RWPE2 (cell line): ENCODE data around the gene KIN.

Experiments
- ATAC-seq: fragments of 200-7000 bp; cut with Tn5 transposase; 3 replicates; pipeline ENCODE4 v1.9.1; 2021; ENCODE audit warnings: low read depth
- DNase-seq: peaks from one replicate; pipeline ENCODE4 v3.0.0-alpha.2; 2020; ENCODE audit warnings: low spot score
- H3K27ac ChIP-seq: fragments of 450-650 bp; 2 replicates; pipeline ENCODE4 v1.5.1; 2017; ENCODE audit warnings: mild to moderate bottlenecking; ENCODE audit not compliant: poor library complexity, severe bottlenecking
- H3K27me3 ChIP-seq: fragments of 250-450 bp; sonication (Bioruptor Pico); 2 replicates; pipeline ENCODE4 v1.5.1; 2021; ENCODE audit warnings: mild to moderate bottlenecking, moderate library complexity; ENCODE audit not compliant: insufficient read depth, poor library complexity, severe bottlenecking
- H3K36me3 ChIP-seq: fragments of 250-450 bp; sonication (Bioruptor Pico); 2 replicates; pipeline ENCODE4 v1.5.1; 2020; ENCODE audit warnings: low read depth, mild to moderate bottlenecking, moderate library complexity
- H3K4me1 ChIP-seq: fragments of 250-450 bp; sonication (Bioruptor Pico); 2 replicates; pipeline ENCODE4 v1.5.1; 2021; ENCODE audit warnings: mild to moderate bottlenecking, moderate library complexity; ENCODE audit not compliant: insufficient read depth, poor library complexity, severe bottlenecking
- H3K4me3 ChIP-seq: fragments of 250-450 bp; sonication (Bioruptor Pico); 2 replicates; pipeline ENCODE4 v1.5.1; 2021; ENCODE audit warnings: mild to moderate bottlenecking, moderate library complexity; ENCODE audit not compliant: severe bottlenecking
- H3K9me3 ChIP-seq: fragments of 250-450 bp; sonication (Bioruptor Pico); 2 replicates; pipeline ENCODE4 v1.5.1; 2021; ENCODE audit warnings: mild to moderate bottlenecking, moderate library complexity; ENCODE audit not compliant: severe bottlenecking
- CTCF ChIP-seq: fragments of 450-650 bp; IDR thresholded peaks from one replicate; pipeline ENCODE4 v1.5.1; 2017; ENCODE audit warnings: mild to moderate bottlenecking, moderate library complexity; ENCODE audit not compliant: poor library complexity, severe bottlenecking

The KIN gene

DNA sequence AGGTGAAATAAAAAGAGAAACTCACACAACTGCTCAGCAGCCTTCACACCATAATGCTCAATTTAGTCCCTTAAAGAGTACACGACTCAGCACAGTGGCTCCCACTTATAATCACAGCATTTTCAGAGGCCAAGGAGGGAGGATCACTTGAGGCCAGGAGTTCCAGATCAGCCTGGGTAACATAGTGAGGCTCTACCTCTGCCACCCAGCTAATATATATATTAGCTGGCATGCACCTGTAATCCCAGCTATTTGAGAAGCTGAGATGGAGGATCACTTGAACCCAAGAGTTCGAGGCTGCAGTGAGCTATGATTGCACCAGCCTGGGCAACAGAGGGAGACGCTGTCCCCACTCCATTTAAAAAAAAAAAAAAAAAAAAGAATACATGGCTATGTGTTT lies 82.5 kb downstream of the KIN start:
- H3K27ac ChIP-seq, result no peak overlapping the region
- no peak for DNase-seq
- TF ChIP-seq CTCF, result no peak

GRCh38 chr10:7704071-7705016 lies 83.4 kb downstream of the KIN start:
- no peak for ATAC-seq
- Histone ChIP-seq H3K27me3 (no peaks in the 10 kb centered on the region), H3K27ac (no peak overlapping the region), H3K9me3 (no peaks in the 10 kb centered on the region), H3K4me3 (no peak overlapping the region), H3K36me3 (no peaks in the 10 kb centered on the region), H3K4me1 (no peaks in the 10 kb centered on the region)
- DNase-seq, result no peak
- no peak for TF ChIP-seq CTCF

More for the DNA sequence above, 82.5 kb downstream of the KIN start:
- Histone ChIP-seq H3K4me3 (no peak overlapping the region), H3K36me3 (no peaks in the 10 kb centered on the region), H3K27me3 (no peaks in the 10 kb centered on the region), H3K4me1 (no peaks in the 10 kb centered on the region), H3K9me3 (no peaks in the 10 kb centered on the region)
- ATAC-seq, result no peak

- H3K27ac ChIP-seq, result no peak within 1 kb of the TSS
- no peaks in the 10 kb centered on the region for H3K9me3 ChIP-seq
- no peaks in the 10 kb centered on the region for H3K36me3 ChIP-seq
- H3K4me3 ChIP-seq, result no peak within 1 kb of the TSS
- H3K4me1 ChIP-seq, result no peaks in the 10 kb centered on the region
- DNase-seq (no peak), ATAC-seq (no peak)
- no peak for TF ChIP-seq CTCF
- H3K27me3 ChIP-seq, result no peaks in the 10 kb centered on the region
Observed at GRCh38 chr10:7703140-7703539, 84.7 kb downstream of the KIN start, which contains the start of gene ITIH2. Gene ITIH2, plus strand, starts transcription at chr10:7703316. Its CDS starts 119 bp downstream, at chr10:7703435.

DNA sequence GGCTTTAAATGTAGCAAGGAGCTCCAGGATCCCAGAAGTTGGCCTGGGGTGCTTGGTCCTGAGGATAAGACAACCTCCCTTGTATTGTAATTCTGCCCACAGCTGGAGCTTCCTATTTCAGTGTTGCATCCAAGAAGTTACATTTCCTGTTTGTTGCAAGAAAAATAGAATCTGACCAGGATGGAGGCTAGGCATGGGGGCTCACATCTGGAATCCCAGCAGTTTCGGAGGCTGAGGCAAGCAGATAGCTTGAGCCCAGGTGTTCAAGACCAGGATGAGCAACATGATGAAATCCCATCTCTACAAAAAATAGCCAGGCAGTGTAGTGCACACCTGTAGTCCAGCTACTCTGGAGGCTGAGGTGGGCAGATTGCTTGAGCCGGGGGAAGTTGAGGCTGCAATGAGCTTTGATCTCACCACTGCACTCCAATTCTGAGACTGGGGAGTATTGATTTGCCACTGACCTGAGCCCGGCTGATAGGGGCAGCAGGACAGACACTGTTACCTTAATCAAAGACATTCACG lies 85.4 kb downstream of the KIN start:
- ATAC-seq (no peak), DNase-seq (no peak)
- Histone ChIP-seq H3K36me3 (no peaks in the 10 kb centered on the region), H3K27ac (no peak overlapping the region), H3K4me1 (no peaks in the 10 kb centered on the region), H3K4me3 (no peak overlapping the region), H3K27me3 (no peaks in the 10 kb centered on the region), H3K9me3 (no peaks in the 10 kb centered on the region)
- TF ChIP-seq CTCF, result no peak
